ENCODE data around the gene NCKAP1.
"Not testable (repeated sequence)": the region's sequence is repeated elsewhere in the genome, so short reads cannot be mapped to it uniquely, and the experiment has no call there.

NCKAP1 gene

DNA sequence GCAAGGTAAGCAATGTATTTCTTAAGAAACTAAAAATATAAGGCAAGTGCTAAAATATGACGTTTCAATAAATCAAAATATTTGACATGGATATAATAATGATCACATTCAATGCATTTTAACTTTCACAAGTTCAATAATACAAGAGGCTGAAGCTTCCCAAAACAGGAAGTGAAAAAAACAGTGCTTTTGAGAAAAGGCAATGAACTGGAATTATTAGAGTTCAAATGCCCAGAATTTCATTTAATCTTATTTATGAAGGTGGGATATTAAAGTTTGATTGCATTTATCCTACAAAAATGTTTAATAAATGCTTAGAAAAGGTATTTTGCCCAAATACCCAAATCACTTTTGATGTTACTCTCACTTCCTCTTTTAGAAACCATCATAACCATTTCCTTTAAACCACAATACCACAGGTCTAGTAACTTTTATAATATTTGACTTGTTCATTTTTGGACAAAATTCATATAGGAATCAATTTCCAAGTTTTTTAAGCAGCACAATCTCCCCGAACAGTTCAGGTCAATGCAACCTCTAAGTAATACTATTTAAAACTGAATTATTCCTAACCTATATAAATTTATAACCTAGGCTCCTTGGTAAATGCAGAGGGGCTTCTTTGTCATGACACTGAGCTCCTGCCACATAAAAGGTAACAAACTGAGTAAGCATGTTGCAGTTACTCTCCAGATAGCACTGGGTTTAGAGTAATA, 2.1 kb downstream of the NCKAP1 start:
- DNase-seq: no peak

DNA sequence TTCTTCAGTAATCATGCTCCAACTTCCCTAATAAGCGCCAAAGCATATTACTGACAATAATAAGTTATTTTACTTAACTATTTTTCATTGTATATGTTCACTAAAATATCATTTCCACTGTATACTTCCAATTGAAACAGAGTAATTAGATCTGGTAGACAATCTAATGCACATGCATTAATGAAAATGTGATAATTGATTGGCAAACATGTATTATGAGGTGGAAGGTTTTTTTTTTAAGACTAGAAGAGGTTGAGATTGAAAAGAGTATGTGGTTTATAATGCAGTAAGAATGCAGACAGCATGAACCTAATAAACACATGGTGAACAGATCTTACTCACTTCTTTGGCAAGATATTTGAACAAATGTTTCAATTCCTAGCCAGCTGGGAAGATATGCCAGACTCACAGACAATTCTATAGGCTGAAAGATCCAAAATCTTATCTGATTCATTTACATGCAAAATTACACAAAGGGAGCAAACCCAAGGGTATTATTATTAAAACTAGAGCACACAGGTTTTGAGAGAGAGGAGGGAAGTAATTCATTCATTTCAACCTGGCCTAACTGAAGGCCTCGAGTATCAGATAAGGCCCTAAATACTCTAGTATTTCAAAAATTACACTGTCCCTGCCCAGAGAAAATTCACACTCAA, 2.8 kb downstream of the NCKAP1 start:
- no peak for DNase-seq

DNA sequence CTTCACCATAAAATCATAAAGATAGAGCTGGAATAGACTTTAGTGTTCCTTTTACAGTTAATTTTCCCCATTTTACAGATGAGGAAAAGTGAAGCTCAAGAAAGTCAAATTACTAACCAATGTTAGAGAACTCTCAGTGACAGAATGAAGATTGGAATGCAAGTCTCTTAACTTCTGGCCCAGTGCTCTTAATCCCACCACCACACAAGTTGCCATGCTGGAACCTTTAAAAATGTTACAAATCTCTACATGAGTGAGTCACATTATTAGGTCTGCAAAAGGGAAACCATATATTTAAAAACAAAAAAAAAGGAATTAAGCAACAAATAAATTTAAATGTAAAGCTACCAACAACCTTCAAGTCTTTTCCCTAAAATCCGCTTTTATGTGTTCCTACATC, 3.5 kb downstream of the NCKAP1 start:
- DNase-seq: no peak

DNA sequence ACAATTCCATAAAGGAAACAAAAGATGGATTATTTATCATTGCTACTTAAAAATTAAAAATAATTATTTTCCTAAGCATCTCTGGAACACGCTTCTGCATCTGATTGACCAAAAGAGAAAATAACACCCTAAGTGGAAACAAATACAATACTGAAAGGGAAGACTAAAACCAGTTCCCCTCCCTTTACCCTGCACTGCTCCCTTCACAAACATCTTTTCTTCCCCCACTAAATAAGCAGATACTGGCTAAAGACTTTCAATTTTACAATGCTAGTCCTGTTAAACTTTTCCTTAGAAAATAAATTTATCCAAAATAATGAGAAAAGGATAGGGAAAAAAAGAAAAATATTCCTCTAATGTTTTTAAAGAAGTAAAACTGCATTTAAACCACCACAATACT, 4.3 kb downstream of the NCKAP1 start:
- DNase-seq: no peak

DNA sequence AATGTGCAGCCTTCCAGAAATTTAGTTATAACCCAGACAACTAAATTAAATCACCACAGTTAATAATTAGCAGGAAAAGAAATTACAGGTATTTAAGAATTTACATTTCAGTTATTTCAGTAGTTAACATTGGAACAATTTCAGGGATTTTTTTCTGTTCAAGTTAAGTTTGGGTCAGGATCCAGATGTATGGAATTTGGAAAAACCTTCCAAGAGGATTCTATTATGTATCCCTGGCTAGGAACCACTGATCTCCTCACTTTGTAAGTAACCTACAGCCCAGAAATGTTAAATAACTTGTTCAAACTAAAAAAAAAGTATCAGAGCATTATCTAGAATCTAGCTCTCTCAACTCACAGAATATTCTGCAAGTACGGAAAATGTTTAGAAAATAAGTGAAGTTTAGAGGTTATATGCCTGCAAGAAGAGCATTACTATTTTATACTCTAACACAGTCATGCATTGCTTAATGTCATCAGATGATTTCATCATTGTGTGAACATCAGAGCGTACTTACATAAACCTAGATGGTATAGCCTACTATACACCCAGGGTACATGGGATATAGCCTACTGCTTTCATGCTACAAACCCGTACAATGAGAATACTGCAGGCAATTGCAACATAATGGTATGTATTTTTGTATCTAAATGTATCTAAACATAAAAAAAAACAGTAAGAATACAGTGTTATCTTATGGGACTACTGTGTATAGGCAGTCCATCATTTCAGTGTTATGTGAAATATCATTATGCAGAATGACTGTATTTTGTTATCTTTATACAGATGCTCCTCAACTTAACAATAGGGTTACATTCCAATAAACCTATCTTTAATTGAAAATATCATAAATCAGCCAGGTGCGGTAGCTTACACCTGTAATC, 6.1 kb downstream of the NCKAP1 start:
- DNase-seq: no peak

DNA sequence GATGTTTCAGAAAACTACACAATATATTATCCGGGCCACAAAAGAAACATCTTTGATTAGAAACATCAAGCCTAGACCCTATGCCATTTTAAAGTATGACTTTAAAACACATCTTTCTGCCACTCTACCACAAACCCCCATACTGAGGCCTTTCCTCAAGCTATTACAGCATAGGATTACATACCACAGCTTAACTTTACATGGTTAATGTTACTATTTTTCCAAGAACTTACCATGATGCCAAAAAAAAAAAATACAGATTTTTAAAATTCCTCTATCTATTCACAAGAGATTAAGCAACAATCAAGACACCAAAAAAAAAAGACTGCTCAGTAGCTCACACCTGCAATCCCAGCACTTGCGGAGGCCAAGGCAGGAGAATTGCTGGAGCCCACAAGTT, 9.0 kb downstream of the NCKAP1 start:
- DNase-seq: no peak

DNA sequence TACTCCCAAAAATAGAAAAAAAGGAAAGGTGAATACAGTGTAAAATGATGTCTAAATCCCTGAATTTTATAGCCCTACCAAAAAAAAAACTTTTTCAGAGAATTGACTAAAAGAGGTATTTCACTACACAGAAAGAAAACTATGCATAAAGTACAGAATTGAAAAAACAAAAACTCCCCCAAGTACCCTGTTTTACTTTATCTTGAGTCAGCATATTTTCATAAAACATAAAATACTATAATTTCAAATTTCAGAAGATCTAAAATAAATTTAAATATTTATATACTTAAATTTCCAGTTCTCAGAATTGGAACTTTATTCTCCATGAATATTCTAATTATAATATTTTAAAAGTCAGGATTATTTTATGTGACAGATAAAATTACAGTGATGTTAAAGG, 10.1 kb downstream of the NCKAP1 start:
- DNase-seq: no peak

DNA sequence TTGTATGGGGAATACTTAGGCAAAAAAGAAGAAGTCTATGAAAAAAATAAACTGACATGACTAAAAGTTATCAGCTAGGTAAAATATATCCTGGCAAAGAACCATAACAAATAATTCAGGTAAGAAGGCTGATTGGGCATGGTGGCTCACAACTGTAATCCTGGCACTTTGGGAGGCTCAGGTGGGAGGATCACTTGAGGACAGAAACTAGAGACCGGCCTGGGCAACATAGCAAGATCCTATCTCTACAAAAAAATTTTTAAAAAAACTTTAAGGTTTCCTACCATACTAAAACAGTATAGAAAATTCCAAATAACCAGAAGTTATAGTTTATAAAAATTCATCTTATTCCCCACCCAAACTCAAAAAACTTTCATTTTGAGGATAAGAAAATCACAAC, 10.8 kb downstream of the NCKAP1 start:
- no peak for DNase-seq

DNA sequence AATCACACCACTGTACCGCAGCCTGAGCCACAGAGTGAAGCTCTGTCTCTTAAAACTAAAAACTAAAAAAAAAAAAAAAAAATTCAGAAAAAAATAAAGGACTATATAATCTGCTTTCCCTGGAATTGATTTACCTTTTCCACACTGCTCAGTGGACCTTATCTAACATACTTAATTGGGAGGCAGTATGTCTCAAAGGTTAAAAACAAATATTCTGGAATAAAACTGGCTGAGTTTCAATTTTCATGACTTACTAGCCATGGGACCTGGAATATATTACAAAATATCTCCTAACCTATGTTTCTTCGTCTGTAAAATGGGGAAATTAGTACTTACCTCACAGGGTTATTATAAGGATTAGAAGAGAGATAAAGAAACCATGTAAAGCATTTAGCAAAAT, 11.8 kb downstream of the NCKAP1 start:
- no peak for DNase-seq

DNA sequence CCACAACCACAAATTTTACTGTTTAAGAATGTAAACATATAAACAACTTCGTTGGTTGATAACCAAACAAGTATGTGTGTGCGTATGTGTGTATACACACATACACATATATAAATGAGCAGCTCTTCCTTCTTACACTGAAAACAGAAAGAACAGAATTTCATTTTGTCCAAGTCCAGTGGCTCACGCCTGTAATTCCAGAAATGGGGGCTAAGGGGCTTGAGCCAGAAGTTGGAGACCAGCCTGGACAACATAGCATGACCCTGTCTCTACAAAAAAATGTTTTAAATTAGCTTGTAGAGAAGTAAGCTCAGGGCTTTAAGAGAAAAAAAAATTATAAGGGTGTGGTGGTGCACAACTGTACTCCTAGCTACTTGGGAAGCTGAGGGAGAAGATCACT, 12.3 kb downstream of the NCKAP1 start:
- DNase-seq: no peak

DNA sequence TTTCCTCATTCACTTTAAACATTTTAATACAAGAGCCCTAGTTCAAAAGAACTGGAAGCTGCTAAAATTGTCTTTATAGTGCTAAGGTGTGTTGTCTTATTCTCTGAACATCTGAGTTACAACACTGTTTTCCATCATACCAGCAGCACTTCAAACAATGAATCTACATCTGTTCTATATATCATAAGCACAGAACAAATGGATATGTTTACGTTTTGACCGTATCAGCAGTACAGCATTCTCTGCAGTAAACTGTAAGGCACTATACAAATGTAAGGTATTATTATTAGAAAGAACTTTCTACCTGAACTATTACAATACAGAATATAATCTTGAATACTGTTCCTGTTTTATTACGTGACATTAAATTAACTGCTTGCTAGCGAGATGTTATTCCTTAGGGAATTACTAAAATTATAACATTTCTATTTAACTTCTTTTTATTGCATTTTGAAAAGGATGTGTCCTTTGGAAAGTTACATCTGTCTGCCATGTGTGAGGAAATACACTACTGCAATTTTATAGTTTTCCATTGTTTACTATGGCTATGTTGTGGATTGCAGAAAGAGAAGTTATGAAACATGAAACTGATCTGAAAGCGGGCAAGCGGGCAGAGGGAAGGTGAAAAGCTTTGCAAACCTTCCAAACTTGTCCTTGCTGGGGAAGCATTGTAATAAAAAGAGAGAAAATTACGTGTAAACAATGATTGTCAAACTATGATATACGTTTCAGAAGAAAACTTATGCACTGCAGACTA, 13.7 kb downstream of the NCKAP1 start:
- DNase-seq: no peak

DNA sequence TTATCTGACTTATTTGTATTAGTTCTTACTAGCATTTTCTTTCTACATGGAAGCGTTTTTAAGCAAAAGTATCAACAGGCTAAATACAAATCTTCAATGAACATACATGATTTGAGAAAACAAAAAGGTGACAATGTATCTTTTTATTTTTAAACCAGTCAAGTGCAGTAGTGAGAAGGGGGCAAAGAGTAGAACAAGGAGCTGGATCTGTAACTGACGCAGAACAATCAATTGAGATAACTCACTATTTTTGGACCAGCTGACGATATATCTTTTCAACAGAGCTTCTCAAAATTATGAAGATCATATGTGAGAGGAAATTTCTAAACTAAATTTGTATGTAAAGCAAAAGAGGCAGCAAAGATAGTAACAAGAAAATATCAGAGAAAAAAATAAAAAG, 15.5 kb downstream of the NCKAP1 start:
- DNase-seq: no peak

DNA sequence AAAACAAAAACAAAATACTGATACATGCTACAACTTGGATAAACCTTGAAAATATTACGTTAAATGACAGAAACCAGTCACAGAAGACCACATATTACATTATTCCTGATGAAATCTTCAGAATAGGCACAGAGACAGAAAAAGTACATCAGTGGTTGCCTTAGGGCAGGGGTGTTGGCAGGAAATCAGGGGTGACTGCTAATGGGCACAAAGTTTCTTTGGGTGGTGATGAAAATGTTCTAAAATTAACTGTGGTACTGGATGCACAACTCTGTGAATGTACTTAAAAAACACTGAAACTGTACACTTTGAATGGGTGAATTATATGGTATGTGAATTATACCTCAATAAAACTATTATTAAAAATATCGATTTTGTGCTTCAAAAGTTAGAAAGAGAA, 16.6 kb downstream of the NCKAP1 start:
- DNase-seq: no peak

DNA sequence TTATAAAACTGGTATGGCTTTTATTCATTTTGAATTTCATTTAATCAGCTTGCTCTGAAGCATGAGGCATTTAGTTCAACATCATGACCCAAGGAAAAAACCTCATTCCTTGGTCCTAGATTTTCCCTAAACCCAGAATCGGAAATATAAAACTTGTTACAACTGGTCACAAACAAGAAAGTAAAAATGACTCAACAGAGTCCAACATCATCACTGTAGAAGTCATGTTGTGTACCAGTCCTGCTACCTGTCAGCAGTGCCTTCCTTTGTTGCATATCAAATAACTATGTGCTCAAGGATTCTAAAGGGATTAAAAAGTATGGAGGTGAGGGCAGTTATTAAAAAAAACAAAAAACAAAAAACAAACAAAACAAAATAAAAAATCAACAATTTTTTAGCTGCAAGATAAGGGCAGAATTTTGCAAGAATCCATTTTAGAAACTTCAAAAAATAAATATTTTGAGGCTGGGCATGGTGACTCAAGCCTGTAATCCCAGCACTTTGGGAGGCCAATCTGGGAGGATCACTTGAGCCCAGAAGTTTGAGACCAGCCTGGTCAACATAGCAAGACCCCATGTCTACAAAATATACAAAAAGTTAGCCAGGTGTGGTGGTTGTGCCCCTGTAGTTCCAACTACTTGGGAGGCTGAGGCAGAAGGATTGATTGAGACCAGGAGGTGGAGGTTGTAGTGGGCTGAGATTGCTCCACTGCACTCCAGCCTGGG, 18.4 kb downstream of the NCKAP1 start:
- DNase-seq: no peak

DNA sequence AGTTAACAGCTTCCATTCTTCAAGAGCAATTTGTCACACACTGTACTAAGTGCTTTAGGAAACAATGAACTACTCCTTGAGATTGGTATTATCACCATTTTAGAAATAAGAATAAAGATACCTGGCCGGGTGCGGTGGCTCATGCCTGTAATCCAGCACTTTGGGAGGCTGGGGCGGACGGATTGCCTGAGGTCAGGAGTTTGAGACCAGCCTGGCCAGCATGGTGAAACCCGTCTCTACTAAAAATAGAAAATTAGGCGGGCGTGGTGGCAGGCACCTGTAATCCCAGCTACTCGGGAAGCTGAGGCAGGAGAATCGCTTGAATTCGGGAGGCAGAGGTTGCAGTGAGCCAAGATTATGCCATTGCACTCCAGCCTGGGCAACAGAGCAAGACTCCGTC, 20.4 kb downstream of the NCKAP1 start:
- not testable (repeated sequence) for DNase-seq

DNA sequence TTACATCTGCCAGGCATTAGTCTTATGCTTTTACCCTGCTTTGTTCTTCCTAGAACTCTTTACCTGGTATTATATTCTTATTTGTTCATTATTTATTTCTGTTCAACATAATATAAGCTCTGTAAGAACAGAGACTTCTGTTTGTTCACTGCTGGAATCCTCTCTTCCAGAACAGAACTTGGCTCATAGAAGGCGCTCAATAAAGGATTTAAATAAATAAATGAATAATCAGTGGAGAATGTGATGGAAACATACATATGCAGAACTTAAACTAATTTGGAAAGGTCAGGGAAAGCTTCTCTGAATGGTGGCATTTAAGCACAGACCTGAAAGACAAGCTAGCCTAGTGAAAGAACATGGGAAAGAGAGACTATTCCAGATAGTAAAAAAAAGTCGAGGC, 24.3 kb downstream of the NCKAP1 start:
- no peak for DNase-seq

DNA sequence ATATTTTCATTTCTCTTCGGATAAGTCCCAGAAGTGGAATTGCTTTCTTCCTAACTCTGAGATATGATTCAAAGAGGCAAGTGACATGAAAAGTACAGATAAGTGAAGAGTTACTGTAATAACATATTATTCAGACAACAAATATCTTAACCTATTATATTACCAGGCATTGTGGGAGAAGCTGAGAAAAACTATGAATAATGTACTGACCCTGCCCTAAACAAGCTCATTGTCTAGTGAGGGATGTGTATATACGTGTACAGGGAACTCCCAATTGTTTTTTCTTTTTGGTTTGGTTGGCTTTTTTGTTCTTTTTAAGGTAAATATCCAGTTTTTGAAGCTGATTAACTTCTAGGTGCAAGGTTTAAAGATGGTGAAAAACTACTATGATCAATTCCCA, 26.5 kb downstream of the NCKAP1 start:
- DNase-seq: no peak

DNA sequence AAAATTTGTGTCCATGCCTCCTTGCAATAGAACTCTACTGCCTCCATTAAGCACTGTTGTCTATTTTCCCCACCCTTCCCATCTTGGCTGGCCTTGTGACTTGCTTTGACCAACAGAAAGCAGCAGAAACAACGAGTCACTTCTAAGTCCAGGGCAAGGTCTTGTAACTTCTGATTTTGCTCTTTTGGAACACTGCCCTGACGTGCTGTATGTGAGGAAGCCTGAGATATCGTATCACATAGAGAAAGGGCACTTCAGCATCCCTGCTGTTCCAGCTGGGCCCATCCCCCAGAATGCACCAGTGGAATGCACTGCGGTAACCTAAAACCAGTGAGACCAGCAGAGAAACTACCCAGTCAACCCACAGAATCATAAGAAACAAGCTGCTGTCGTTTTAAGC, 28.1 kb downstream of the NCKAP1 start:
- DNase-seq: peak; percentile 64 to 85

DNA sequence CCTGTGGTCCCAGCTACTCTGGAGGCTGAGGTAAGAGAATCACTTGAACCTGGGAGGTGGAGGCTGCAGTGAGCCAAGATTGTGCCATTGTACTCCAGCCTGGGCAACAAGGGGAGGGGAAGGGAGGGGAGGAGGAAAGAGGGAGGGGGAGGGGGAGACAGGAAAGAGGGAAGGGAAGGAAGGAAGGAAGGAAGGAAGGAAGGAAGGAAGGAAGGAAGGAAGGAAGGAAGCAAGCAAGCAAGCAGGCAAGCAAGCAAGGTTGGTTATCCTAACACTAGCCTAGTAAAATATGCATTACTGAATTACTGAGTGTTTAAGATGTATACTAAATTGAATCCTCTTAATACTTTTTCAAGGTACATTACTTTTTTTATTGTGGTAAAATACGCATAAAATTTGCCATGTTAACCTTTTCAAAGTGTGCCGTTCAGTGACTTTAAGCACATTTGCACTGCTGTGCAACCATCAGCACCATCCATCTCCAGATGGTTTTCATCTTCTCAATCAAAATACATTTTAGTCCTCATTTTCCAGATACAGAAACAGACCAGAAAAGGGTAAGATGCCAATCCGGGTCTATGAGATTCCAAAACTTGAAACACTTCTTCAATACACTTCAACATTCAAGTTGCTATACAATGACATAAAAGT, 28.9 kb downstream of the NCKAP1 start:
- DNase-seq: no peak

DNA sequence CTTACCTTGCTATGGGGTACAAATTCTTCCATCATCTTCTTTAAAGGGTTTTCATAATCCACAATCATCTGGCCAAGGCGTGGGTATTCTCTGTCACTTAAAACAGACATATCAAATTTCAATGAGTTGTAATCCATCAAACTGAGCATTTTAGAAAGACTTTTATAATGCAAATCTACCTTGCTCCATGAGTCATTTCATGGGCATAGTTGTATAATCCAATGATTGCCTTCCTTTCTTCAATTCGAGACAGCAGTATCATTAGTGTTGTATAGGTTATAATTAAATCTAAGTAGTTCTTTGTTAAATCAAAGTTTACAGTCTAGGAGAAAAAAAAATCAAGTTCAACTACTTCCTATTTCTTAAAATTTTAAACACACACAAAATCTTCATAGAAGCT, 36.3 kb downstream of the NCKAP1 start:
- peak in 1 of 2 experiments; percentile 31 for DNase-seq

DNA sequence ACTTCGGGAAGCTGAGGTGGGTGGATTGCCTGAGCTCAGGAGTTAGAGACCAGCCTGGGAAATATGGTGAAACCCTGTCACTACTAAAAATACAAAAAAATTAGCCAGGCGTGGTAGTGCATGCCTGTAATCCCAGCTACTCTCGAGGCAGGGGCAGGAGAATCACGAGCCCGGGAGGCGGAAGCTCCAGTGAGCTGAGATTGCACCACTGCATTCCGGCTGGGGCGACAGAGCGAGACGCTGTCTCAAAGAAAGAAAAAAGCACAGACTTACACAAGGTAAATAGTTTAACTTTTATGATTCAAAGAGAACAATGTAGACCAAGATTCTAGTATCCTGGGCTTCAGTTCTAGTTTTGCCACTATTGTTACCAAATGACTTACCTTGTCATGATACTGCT, 37.4 kb downstream of the NCKAP1 start:
- DNase-seq: no peak

Measured in NCI-H524 (cell line).